Measurements from ENCODE around the gene ISM2. TPM values are rescaled to one million over a fixed set of nuclear protein-coding genes. Genes with fewer than 3 reads are reported as not detected.

The ISM2 gene
- total and polyA plus RNA-seq, 12 donors: 0.08 to 0.22 (median 0.14) TPM; not detected in 8

DNA sequence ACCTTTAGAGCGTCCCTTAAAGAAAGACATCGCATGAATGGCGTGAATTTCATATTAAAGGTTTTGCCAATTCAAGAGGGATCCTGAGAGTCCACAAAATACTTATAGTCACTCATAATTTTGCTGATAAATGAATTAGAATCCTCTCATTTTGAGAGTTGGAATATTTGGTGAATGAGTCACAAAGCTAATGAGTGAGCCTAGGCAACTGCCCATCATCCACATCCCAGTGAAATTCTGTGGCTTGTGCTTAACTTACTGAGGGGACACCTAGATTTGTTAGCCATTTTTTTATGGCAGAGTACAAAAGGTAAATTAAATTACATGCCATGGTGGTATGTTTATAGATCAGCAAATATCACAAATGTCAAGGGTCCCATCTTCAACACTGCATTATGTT is 62.6 kb downstream of the ISM2 start:
- H3K36me3 ChIP-seq (replicated peaks in 1 of 2): peaks cover 0 to 67% of the 10 kb centered on the region in 2 donors
- TF ChIP-seq CTCF (IDR thresholded peaks at IDR 0.05) (no peak), POLR2A (IDR thresholded peaks at IDR 0.05) (no peak)
- WGBS, 4 donors: 92 to 98% (median 95%) methylated on average over 3 of the region's 3 CpGs
- H3K9me3 ChIP-seq (replicated peaks in 1 of 3): no peaks in the 10 kb centered on the region
- DNase-seq: no peak
- intact Hi-C loops (cut with DNase I): no loop called here
- no peak overlapping the region for H3K27ac ChIP-seq
- H3K4me3 ChIP-seq: no peak overlapping the region
- H3K4me1 ChIP-seq (replicated peaks in 1 of 2): no peaks in the 10 kb centered on the region
- no peaks in the 10 kb centered on the region for H3K27me3 ChIP-seq

DNA sequence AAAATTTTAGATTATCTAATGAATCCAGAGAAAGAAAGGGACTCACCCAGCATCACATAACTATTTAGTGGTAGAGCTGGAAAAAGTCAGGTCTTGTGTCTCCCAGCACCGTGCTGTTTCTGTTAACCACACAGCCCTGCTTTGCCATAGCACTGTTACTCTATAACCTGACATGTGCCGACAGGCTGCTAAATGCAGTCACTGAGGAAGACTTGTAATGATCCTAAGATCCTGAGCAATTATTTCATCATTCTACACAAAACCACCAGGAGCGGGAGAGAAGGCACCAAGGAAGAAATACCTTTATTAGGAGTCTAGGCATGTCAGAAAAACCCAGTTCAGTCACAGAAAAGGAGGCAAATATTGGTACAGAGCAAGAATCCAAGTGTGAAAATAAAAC is 72.2 kb downstream of the ISM2 start:
- TF ChIP-seq CTCF (IDR thresholded peaks at IDR 0.05) (no peak), POLR2A (IDR thresholded peaks at IDR 0.05) (no peak)
- H3K36me3 ChIP-seq (replicated peaks in 1 of 2): peaks cover 0 to 74% of the 10 kb centered on the region in 2 donors

DNA sequence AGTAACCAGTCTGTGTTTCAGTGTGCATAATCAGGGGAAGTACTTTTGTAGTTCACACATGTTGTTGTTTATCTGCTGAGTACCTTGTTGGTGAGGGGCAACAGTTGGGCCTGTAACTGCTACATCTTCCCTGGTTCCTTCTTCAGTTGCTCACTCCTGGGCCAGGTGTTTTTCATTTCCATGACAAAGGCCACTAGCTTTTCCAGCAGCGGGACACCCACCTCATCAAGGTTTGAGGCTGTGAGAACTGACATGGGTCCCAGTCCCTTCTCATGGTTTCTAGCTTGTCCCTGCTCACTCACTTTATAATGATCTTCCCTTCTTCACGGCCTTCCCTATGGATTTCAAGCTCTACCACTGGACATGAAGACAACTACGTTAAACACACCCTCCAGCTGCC is 73.8 kb downstream of the ISM2 start:
- DNase-seq: no peak
- 94 to 98% (median 95%) methylated on average over 3 of the region's 3 CpGs for WGBS, 4 donors
- Histone ChIP-seq H3K36me3 (replicated peaks in 1 of 2) (peaks cover 0 to 63% of the 10 kb centered on the region in 2 donors), H3K27me3 (no peaks in the 10 kb centered on the region), H3K4me3 (no peak overlapping the region), H3K27ac (no peak overlapping the region), H3K9me3 (replicated peaks in 1 of 3) (no peaks in the 10 kb centered on the region), H3K4me1 (replicated peaks in 1 of 2) (no peaks in the 10 kb centered on the region)
- no peak for TF ChIP-seq POLR2A (IDR thresholded peaks at IDR 0.05)
- intact Hi-C loops (cut with DNase I): no loop called here

More for the DNA sequence above, 72.2 kb downstream of the ISM2 start:
- WGBS, 4 donors: 91 to 98% (median 93%) methylated on average over 3 of the region's 3 CpGs
- Histone ChIP-seq H3K4me1 (replicated peaks in 1 of 2) (no peaks in the 10 kb centered on the region), H3K27me3 (no peaks in the 10 kb centered on the region), H3K9me3 (replicated peaks in 1 of 3) (no peaks in the 10 kb centered on the region), H3K27ac (no peak overlapping the region), H3K4me3 (no peak overlapping the region)
- DNase-seq: no peak
- intact Hi-C loops (cut with DNase I): no loop called here

Small RNA genes lying within 50 kb of the gene (small RNA-seq; reads per million reads assigned to genes)
- gene RF00404 (0 reads per million in 2 donors), gene RN7SL587P (0 reads per million in 2 donors)

Other genes starting within 250 kb of the ISM2 start
- 10 to 100 TPM in 1 of 9 donors, 1 to 10 TPM in 2, under 1 TPM in 2, not detected in 4; 0.17 to 13.0 (median 1.0) TPM for gene NGB, start 227.6 kb downstream of the ISM2 start, total RNA-seq
- 10 to 100 TPM in 2 of 3 donors, 1 to 10 TPM in 1; 6.3 to 15.4 (median 10.3) TPM for gene NGB, start 227.6 kb downstream of the ISM2 start, polyA plus RNA-seq
- gene POMT2, start 177.9 kb downstream of the ISM2 start, total RNA-seq: 10 to 100 TPM; 14.0 to 48.8 (median 40.0) TPM
- gene POMT2, start 177.9 kb downstream of the ISM2 start, polyA plus RNA-seq: 10 to 100 TPM; 49.2 to 52.3 (median 51.0) TPM
- 100 to 1,000 TPM in 2 of 9 donors, 10 to 100 TPM in 7; 25.3 to 154 (median 53.0) TPM for gene GSTZ1, start 177.8 kb downstream of the ISM2 start, total RNA-seq
- 10 to 100 TPM; 28.7 to 74.0 (median 48.5) TPM for gene GSTZ1, start 177.8 kb downstream of the ISM2 start, polyA plus RNA-seq
- 10 to 100 TPM; 15.3 to 23.6 (median 20.8) TPM for gene TMED8, start 121.7 kb downstream of the ISM2 start, total RNA-seq
- 10 to 100 TPM in 1 of 3 donors, 1 to 10 TPM in 2; 4.8 to 17.1 (median 7.0) TPM for gene TMED8, start 121.7 kb downstream of the ISM2 start, polyA plus RNA-seq
- gene SAMD15, start 121.4 kb downstream of the ISM2 start, total RNA-seq: 1 to 10 TPM in 8 of 9 donors, under 1 TPM in 1; 0.24 to 4.6 (median 1.5) TPM
- 1 to 10 TPM in 2 of 3 donors, under 1 TPM in 1; 0.51 to 2.0 (median 1.0) TPM for gene SAMD15, start 121.4 kb downstream of the ISM2 start, polyA plus RNA-seq
- gene NOXRED1, start 75.3 kb downstream of the ISM2 start, total RNA-seq: under 1 TPM in 6 of 9 donors, not detected in 3; 0.22 to 0.72 (median 0.45) TPM
- under 1 TPM; 0.29 to 0.64 (median 0.57) TPM for gene NOXRED1, start 75.3 kb downstream of the ISM2 start, polyA plus RNA-seq
- gene VIPAS39, start 41.2 kb downstream of the ISM2 start, total RNA-seq: 10 to 100 TPM; 13.0 to 36.3 (median 20.6) TPM
- 10 to 100 TPM; 11.2 to 27.3 (median 11.8) TPM for gene VIPAS39, start 41.2 kb downstream of the ISM2 start, polyA plus RNA-seq
- gene AHSA1, start 40.7 kb downstream of the ISM2 start, total RNA-seq: 100 to 1,000 TPM in 8 of 9 donors, 10 to 100 TPM in 1; 93.6 to 240 (median 161) TPM
- 100 to 1,000 TPM in 2 of 3 donors, 10 to 100 TPM in 1; 91.4 to 386 (median 166) TPM for gene AHSA1, start 40.7 kb downstream of the ISM2 start, polyA plus RNA-seq
- gene SPTLC2, start 117.8 kb upstream of the ISM2 start, total RNA-seq: 10 to 100 TPM; 22.8 to 61.9 (median 43.5) TPM
- 10 to 100 TPM in 1 of 3 donors, 1 to 10 TPM in 2; 7.1 to 18.3 (median 8.6) TPM for gene SPTLC2, start 117.8 kb upstream of the ISM2 start, polyA plus RNA-seq
- 10 to 100 TPM in 7 of 9 donors, 1 to 10 TPM in 2; 6.7 to 18.0 (median 12.1) TPM for gene ALKBH1, start 209.2 kb upstream of the ISM2 start, total RNA-seq
- 10 to 100 TPM in 1 of 3 donors, 1 to 10 TPM in 2; 3.5 to 13.6 (median 7.4) TPM for gene ALKBH1, start 209.2 kb upstream of the ISM2 start, polyA plus RNA-seq
- gene SLIRP, start 209.3 kb upstream of the ISM2 start, total RNA-seq: 100 to 1,000 TPM in 6 of 9 donors, 10 to 100 TPM in 3; 70.6 to 744 (median 108) TPM
- gene SLIRP, start 209.3 kb upstream of the ISM2 start, polyA plus RNA-seq: 100 to 1,000 TPM; 208 to 602 (median 475) TPM